ENCODE data around the gene UQCC2.

GRCh38 chr6:33695451-33695887 is 16.0 kb downstream of the UQCC2 start:
- no peak for TF ChIP-seq CTCF (IDR thresholded peaks at IDR 0.05)
- no peak for TF ChIP-seq POLR2A (IDR thresholded peaks at IDR 0.05)
